BE2C (cell line): Measurements from ENCODE around the gene BLVRB.

Experiments used
- DNase-seq: peaks from one replicate; pipeline ENCODE4 v3.0.0-alpha.2; 2020
- H3K27me3 ChIP-seq: fragments of 250-450 bp; sonication (Bioruptor Pico); 2 replicates; pipeline ENCODE4 v1.5.1; 2020; ENCODE audit warnings: mild to moderate bottlenecking
- H3K36me3 ChIP-seq: fragments of 250-450 bp; sonication (Bioruptor Pico); 2 replicates; pipeline ENCODE4 v1.5.1; 2020; ENCODE audit warnings: mild to moderate bottlenecking
- H3K4me1 ChIP-seq: fragments of 250-450 bp; sonication (Bioruptor Pico); 2 replicates; pipeline ENCODE4 v1.5.1; 2020
- H3K4me3 ChIP-seq: 2 replicates; pipeline ENCODE4 v1.5.1; 2011; ENCODE audit warnings: low read depth, low read length
- H3K9me3 ChIP-seq: fragments of 250-450 bp; sonication (Bioruptor Pico); 2 replicates; pipeline ENCODE4 v1.5.1; 2020
- CTCF ChIP-seq: IDR thresholded peaks from 2 replicates; pipeline ENCODE4 v1.5.1; 2012; ENCODE audit warnings: mild to moderate bottlenecking, low read depth, low read length

Gene BLVRB

GRCh38 chr19:40400559-40400958 is 65.0 kb downstream of the BLVRB start:
- Histone ChIP-seq H3K9me3 (no peaks in the 10 kb centered on the region), H3K4me1 (peaks cover 8% of the 10 kb centered on the region; the same call in 1 of the 2 replicates), H3K4me3 (no peak overlapping the region), H3K27me3 (peaks cover 30% of the 10 kb centered on the region), H3K36me3 (no peaks in the 10 kb centered on the region)
- no peak for TF ChIP-seq CTCF
- no peak for DNase-seq

- no peak for TF ChIP-seq CTCF
- Histone ChIP-seq H3K27me3 (peaks cover 39% of the 10 kb centered on the region), H3K36me3 (no peaks in the 10 kb centered on the region), H3K4me3 (no peak overlapping the region; the same call in 1 of the 2 replicates), H3K4me1 (peaks cover 5% of the 10 kb centered on the region; the same call in 1 of the 2 replicates), H3K9me3 (no peaks in the 10 kb centered on the region)
- peak; percentile 85 for DNase-seq
Measured at GRCh38 chr19:40398417-40399131, 67.0 kb downstream of the BLVRB start.
